ENCODE data around the gene SHE.

Gene SHE

DNA sequence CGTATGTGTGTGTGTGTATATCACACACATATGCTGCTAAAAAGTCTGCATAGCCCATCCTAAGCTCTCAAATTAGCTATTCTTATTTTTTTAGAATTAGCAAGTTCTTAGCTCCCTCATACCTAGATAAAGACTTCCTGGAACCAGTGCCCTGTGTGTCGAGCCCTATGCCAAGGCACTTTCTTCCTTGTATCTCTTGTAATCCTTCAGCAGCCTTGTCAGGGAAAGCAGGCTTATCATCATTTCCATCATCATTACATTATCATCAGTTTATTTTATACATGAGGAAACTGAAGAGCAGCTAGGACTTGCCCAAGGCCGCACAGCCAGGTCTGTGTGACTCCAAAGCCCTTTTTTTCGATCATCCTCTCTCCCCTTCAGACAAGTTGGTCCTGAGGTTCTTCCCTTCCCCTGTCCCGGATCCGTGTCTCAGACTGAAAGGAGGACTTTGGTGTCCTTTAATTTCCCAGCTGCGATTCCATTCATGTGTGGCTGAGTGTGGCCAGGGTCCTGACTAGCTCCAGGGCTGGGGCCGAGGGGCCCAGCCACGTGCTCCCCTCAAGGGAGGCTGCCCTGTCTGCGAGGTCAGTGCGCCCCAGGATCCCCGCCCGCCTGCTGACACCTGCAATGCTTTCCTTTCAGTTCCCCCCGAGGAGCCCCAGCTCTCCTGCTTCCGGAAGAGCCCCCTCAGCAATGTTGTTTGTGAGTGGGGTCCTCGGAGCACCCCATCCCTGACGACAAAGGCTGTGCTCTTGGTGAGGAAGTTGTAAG is 72.2 kb downstream of the SHE start:
- no peak for DNase-seq (ENCODE audit: low read depth)
- TF ChIP-seq CTCF (IDR thresholded peaks at IDR 0.05; ENCODE audit: control insufficient read depth, insufficient read depth, low read depth, low read length, missing control alignments) = no peak
- H3K4me3 ChIP-seq (ENCODE audit: control insufficient read depth, low read depth, low read length) = no peak overlapping the region

Data from AG09309 (cell line).